ENCODE data around the gene FLT4.
A peak's percentile ranks its signal among the peaks of the same experiment; 100 is the strongest.

FLT4 gene

GRCh38 chr5:180592176-180592575, 57.2 kb downstream of the FLT4 start:
- DNase-seq (ENCODE audit: low spot score), result no peak

DNA sequence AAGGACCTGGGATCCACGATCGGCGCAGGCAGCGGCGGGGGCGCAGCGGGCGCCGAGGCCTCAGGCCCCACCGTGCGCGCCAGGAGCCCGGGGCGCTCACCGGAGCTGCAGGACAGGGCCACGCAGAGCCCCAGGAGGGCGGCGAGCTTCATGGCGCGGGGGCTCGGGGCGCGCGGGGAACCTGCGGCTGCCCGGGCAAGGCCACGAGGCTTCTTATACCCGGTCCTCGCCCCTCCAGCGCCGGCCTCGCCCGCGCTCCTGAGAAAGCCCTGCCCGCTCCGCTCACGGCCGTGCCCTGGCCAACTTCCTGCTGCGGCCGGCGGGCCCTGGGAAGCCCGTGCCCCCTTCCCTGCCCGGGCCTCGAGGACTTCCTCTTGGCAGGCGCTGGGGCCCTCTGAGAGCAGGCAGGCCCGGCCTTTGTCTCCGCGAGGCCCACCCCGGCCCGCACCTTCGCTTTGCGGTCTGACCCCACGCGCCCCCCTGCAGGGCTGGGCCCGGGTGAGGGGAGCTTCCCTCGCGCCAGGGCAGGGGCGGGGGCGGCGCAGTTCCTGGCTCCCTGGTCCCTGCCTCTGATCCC, 58.0 kb downstream of the FLT4 start, which contains the start of gene SCGB3A1:
Gene SCGB3A1, minus strand, starts transcription at position 189 of the 577 bp plus-strand sequence. Its CDS starts 37 bp downstream, at position 152.
- DNase-seq (ENCODE audit: low spot score), result no peak

- no peak for DNase-seq (ENCODE audit: low spot score)
Observed at GRCh38 chr5:180590543-180591310, 58.7 kb downstream of the FLT4 start.

DNA sequence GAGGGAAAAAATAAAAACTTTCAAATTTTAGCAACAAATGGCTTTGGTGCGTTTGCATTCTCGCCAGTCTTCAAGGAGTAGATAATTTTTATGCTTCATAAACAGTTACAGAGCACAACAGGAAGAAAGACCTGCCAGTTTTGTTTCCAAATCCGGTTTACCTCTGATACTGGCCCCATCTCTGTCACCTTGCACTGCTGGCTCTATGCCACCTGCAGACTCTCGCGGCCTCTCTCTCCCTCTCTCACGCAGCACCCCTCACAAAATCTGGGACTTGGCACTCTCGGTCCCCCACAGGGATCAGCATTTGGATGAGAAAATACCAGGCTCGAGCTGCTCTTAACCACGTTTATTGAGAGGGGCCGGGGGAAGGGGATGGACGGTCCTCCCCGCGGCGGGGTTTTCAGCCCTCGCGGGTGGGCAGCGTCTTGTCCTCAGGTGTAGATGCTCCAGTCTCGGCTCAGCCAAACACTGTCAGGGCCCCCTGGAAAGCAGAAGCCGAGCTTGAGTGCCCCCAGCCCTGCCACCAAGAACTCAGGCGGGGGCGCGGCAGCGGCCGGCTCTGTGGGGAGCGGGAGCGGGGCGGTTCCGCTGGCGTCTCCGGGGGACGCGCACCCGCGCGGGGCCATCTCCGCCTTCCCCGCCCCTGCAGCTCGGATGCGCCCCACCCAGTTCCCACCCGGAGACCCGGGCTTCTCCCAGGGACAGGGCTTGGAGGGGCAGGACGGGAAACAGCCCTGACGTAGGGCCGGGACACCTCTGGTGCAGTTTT, 59.4 kb downstream of the FLT4 start:
- no peak for DNase-seq (ENCODE audit: low spot score)

DNA sequence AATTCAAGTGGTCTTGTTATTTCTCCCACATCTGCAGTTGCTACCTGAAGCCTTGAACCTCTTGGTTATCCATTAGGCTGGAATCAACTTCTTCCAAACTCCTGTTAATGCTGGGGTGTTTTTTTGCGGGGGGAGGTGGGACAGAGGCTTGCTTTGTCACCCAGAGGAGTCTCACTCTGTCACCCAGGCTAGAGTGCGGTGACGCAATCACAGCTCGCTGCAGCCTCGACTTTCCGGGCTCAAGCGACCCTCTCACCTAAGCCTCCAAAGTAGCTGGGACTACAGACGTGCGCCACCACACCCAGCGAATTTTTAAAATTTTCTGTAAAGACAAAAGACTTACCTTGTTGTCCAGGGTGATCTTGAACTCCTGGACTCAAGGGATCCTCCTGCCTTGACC, 62.5 kb downstream of the FLT4 start:
- no peak for DNase-seq (ENCODE audit: low spot score)

- no peak for DNase-seq (ENCODE audit: low spot score)
Observed at GRCh38 chr5:180586204-180586603, 63.2 kb downstream of the FLT4 start.

DNA sequence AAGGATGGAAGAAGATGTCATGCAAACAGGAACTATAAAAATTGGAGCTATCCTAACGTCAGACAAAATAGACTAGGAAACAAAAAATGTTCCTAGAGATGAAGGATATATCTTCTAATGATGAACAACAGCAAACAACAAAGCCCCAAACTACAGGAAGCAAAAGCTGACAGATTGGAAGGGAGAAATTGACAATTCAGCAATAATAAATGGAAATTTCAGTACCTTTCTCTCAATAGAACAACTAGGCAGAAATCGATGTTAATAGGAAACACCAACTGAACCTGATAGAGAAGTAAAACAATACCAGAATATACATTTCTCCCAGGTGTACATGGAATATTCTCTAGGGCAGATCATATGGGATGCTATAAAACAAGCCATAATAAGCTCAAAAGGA, 65.7 kb downstream of the FLT4 start:
- DNase-seq (ENCODE audit: low spot score), result no peak

DNA sequence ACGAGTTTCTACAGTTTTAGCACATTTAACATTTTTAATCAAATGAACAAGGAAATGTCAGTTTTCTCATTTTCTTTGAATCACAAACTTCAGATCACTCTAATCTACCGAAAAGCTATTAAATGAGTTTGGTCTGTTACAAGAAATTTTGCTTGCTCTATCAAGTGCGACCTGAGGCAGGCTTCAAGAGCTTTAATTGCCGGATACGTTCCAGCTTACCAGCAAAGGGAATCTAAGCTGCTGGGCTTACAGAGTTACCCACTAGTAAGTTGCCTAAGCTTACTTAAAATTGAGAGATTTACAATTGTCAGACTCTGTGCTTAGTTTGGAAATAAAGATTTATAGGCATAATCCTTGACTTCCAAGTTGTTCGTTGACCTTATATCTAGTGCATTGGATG, 68.7 kb downstream of the FLT4 start:
- DNase-seq (ENCODE audit: low spot score), result no peak

DNA sequence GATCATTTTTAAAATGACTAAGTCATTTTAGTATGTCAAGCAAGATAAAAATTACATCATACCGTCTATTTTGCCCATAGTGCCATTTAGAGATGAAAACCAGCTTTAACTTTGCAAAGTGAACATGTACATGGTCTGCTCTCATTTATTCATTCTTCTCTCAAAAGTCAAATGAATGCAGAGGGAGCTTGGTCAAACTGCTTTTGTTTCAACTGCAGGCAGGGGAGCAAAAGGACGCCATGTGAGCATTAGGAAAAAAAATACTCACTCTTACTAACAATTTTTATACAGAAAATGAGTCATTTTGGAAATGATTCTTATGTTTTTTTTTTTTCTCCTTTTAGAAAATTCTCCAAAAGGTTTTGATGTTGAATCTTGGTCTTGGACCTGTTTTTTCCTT, 73.8 kb downstream of the FLT4 start:
- DNase-seq (ENCODE audit: low spot score), result no peak

DNA sequence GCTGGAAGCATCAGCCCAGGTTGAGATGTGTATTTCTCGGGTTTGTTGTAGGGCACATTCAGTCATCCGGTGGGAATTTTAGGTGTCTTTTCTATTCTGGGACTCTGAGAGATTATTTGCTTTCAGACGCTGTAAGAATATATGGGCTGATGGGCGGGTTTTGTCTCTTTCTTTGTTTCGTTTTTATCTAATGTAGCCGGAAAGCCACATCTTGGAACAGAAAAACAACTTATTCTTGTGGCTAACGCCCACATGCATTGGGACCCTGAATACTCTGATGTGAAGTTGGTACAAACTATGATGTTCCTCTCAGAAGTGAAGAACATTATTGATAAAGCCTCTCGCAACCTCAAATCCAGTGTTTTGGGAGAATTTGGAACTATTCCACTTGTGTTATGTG, 80.5 kb downstream of the FLT4 start:
- DNase-seq (ENCODE audit: low spot score), result no peak

DNA sequence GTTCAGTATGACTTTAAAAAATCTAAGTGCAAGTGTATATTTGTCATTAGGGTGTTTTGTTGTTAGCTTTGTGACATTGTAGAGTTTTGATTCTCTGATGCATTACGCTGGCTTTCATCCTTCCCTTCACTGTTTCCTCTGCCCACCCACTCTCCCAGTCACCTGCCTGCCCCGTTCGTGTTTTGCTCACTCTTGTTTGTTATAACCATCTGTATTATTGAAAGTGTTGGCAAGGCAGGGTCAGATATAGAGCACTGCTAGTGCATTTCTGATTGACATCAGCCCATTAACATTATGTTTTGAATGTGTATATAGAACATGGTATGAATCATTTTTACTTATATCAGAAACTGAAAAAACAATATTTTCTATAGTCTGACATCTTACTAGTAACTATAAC, 85.4 kb downstream of the FLT4 start:
- DNase-seq (ENCODE audit: low spot score), result no peak

DNA sequence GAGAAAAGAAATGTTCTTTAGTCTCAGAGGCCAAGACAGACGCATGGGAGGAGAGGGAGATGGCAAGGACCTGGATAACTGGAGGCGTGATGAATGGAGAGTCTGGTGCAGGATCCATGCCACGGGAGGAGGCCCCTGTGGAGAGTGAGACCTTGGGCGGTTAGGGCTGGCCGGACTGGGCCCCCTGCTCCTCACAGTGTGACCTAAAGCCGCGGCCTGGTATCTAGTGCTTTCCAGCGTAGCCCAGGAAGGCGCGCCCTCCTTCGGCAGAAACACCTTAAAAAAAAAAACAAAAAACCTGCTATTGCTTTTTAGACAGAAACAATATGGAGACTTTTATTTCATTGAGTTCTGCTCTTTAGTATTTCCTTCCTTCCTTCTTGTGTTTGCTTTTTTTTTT, 91.2 kb downstream of the FLT4 start:
- no peak for DNase-seq (ENCODE audit: low spot score)

DNA sequence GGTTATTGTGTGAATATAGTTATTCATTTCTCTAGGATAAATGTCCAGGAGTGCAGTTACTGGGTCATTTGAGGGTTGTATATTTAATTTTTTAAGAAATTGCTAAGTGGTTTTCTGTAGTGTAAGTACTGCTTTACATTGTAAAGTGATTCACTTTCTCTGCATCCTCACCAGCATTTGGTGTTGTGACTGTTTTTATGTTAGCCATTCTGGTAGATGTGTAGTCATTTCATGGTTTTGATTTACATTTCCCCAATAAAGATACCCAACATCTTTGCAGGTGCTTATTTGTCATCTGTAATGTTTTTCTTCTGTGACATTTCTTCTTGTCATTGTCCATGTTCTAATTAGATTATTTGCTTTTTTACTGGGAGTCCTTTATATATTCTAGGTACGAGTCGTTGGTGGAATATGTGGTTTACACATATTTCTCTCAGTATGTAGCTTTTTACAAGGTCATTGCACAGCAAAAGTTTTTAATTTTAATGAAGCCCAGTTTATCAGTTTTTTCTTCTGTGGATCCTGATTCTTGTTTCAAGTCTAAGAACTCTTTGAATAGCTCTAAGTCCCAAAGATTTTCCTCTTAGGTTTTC, 92.1 kb downstream of the FLT4 start:
- DNase-seq (ENCODE audit: low spot score), result no peak

DNA sequence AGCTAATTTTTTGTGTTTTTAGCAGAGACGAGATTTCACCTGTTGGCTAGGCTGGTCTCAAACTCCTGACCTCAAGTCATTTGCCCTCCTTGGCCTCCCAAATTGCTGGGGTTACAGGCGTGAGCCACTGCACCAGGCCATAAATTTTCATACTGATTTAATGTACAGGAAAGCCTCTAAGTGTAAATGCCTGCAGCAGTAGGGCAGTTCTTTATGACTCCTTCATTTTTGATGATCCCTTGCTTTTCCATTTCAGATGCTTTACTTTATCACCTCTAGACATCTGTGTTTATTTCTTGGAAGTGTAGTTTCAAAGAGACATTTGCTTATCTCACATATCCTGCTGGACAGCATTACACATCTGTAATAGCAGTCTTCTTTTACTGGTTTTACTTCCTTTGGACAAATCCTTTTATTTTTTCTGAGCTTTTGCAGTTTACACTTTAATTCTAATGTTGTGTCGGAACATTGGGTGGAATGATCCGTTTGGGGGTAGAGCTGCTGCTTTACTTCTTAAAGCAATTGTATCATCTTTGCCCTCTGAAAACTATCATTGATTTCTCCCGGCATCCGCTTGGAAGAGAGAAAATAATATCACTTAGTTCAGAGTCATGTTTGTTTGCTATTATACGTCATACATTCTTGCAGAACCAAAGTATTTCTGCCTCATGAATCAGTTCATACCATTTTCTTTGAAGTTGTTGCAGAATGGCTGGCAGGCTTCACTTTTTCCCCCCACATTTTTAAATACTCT, 94.1 kb downstream of the FLT4 start:
- peak; percentile 68 for DNase-seq (ENCODE audit: low spot score)

GRCh38 chr5:180553530-180553929, 95.9 kb downstream of the FLT4 start:
- DNase-seq (ENCODE audit: low spot score), result peak; percentile 33

Measured in hematopoietic multipotent progenitor cell treated with erythropoietin and hydrocortisone succinate and interleukin-3 and kit ligand, for 17 days (in vitro differentiated cells).